CD4-positive, CD25-positive, alpha-beta regulatory T cell (primary cell): ENCODE results near the gene LCMT1. TPM values are rescaled to one million over a fixed set of nuclear protein-coding genes. Genes with fewer than 3 reads are reported as not detected.

ENCODE experiments used
- ATAC-seq, 2 donors: fragments of 150-1000 bp; cut with Tn5 transposase; one replicate each; pipeline ENCODE4 v1.10.0; 2021; ENCODE audit warnings: low read depth in 2 of 2, moderate number of reproducible peaks in 2 of 2, moderate library complexity in 1 of 2
- DNase-seq, 3 donors: peaks; one replicate each; pipeline versions ENCODE4 v3.0.0 to v3.0.0-alpha.2; 2012 to 2022; ENCODE audit warnings: mixed read lengths in 1 of 3
- H3K27ac ChIP-seq: one replicate; pipeline ENCODE4 v1.7.0; 2013; ENCODE audit warnings: mild to moderate bottlenecking, low read length; ENCODE audit not compliant: insufficient read depth, poor library complexity, severe bottlenecking
- H3K27me3 ChIP-seq: one replicate; pipeline ENCODE4 v1.7.0; 2013; ENCODE audit warnings: low read length; ENCODE audit not compliant: control insufficient read depth, insufficient read depth
- H3K36me3 ChIP-seq: one replicate; pipeline ENCODE4 v1.7.0; 2013; ENCODE audit warnings: mild to moderate bottlenecking, low read length, moderate library complexity; ENCODE audit not compliant: control insufficient read depth, insufficient read depth
- H3K4me1 ChIP-seq: 2 replicates; pipeline ENCODE4 v1.7.0; 2013; ENCODE audit warnings: mild to moderate bottlenecking, low read length; ENCODE audit not compliant: insufficient read depth, control insufficient read depth, poor library complexity, severe bottlenecking
- H3K4me3 ChIP-seq: one replicate; pipeline ENCODE4 v1.7.0; 2013; ENCODE audit warnings: low read depth, mild to moderate bottlenecking, low read length, moderate library complexity
- H3K9me3 ChIP-seq, 2 experiments: 1 replicate in 1 of 2; 2 replicates in 1 of 2; pipeline ENCODE4 v1.7.0; 2013; ENCODE audit warnings: low read length in 2 of 2, mild to moderate bottlenecking in 1 of 2, moderate library complexity in 1 of 2; ENCODE audit not compliant: control insufficient read depth in 2 of 2
- H3K27ac Mint-ChIP-seq, 3 donors: one replicate each; pipeline ENCODE4 v1.8.0; 2020 to 2022; ENCODE audit warnings: mild to moderate bottlenecking in 3 of 3, mixed read lengths in 3 of 3, moderate library complexity in 2 of 3
- H3K27me3 Mint-ChIP-seq: one replicate; pipeline ENCODE4 v1.8.0; 2022; ENCODE audit warnings: mild to moderate bottlenecking, mixed read lengths
- H3K36me3 Mint-ChIP-seq: one replicate; pipeline ENCODE4 v1.8.0; 2020; ENCODE audit warnings: mixed read lengths
- H3K4me1 Mint-ChIP-seq, 4 donors: one replicate each; pipeline ENCODE4 v1.8.0; 2020 to 2022; ENCODE audit warnings: mixed read lengths in 4 of 4, mild to moderate bottlenecking in 1 of 4
- H3K4me3 Mint-ChIP-seq, 4 donors: one replicate each; pipeline ENCODE4 v1.8.0; 2020 to 2022; ENCODE audit warnings: mild to moderate bottlenecking in 4 of 4, mixed read lengths in 4 of 4, moderate library complexity in 3 of 4
- H3K9me3 Mint-ChIP-seq, 7 donors: one replicate each; pipeline ENCODE4 v1.8.0; 2020 to 2022; ENCODE audit warnings: mixed read lengths in 7 of 7, mild to moderate bottlenecking in 3 of 7, moderate library complexity in 2 of 7
- polyA plus RNA-seq, 4 donors: library from polyadenylated mRNA; unstranded; fragments of 300-500 nt; fragmentation: Illumina TruSeq; gene quantifications; one replicate each; pipeline ENCODE4 v1.2.3, GENCODE V29; 2021
- total RNA-seq: library from RNA; stranded (reverse); gene quantifications from one replicate; pipeline ENCODE4 v1.2.3, GENCODE V29; 2022

LCMT1 gene
- total and polyA plus RNA-seq, 5 donors from 2014 or later = 44.0 to 70.3 (median 50.5) TPM

- Histone ChIP-seq H3K27me3 (no peaks in the 10 kb centered on the region), H3K4me3 (no peak overlapping the region), H3K27ac (no peak overlapping the region), H3K4me1 (peaks cover 13% of the 10 kb centered on the region), H3K9me3 (no peaks in the 10 kb centered on the region), H3K36me3 (no peaks in the 10 kb centered on the region)
- DNase-seq = no peak
- ATAC-seq = no peak
- Mint-ChIP-seq H3K4me1 (peaks cover 7 to 34% (median 15%) of the 10 kb centered on the region in 4 donors), H3K27ac (peak overlapping the region; percentile 27 to 85 (median 67)), H3K27me3 (no peaks in the 10 kb centered on the region), H3K4me3 (no peak overlapping the region), H3K36me3 (peaks cover 10% of the 10 kb centered on the region), H3K9me3 (no peaks in the 10 kb centered on the region)
These were observed 15.9 kb upstream of the LCMT1 start for GRCh38 chr16:25095636-25096035.

- Histone ChIP-seq H3K27me3 (no peaks in the 10 kb centered on the region), H3K4me1 (peaks cover 13% of the 10 kb centered on the region), H3K4me3 (no peak overlapping the region), H3K36me3 (no peaks in the 10 kb centered on the region), H3K27ac (no peak overlapping the region), H3K9me3 (no peaks in the 10 kb centered on the region)
- DNase-seq (no peak), ATAC-seq (no peak)
- Mint-ChIP-seq H3K4me3 (no peak overlapping the region), H3K27ac (no peak overlapping the region), H3K27me3 (no peaks in the 10 kb centered on the region), H3K9me3 (no peaks in the 10 kb centered on the region), H3K4me1 (peaks cover 7 to 24% (median 11%) of the 10 kb centered on the region in 4 donors), H3K36me3 (peaks cover 9% of the 10 kb centered on the region)
These were observed 14.1 kb upstream of the LCMT1 start for GRCh38 chr16:25097276-25097975.

GRCh38 chr16:25100511-25100910, 11.0 kb upstream of the LCMT1 start:
- no peak for DNase-seq
- Histone ChIP-seq H3K4me3 (no peak overlapping the region), H3K4me1 (no peaks in the 10 kb centered on the region), H3K27me3 (no peaks in the 10 kb centered on the region), H3K27ac (no peak overlapping the region), H3K36me3 (no peaks in the 10 kb centered on the region), H3K9me3 (no peaks in the 10 kb centered on the region)
- peaks cover 11% of the 10 kb centered on the region for H3K36me3 Mint-ChIP-seq
- no peak overlapping the region for H3K27ac Mint-ChIP-seq
- H3K4me1 Mint-ChIP-seq = peaks cover 0 to 4% (median under 1%) of the 10 kb centered on the region in 4 donors
- no peaks in the 10 kb centered on the region for H3K9me3 Mint-ChIP-seq
- H3K4me3 Mint-ChIP-seq = no peak overlapping the region
- ATAC-seq = no peak
- no peaks in the 10 kb centered on the region for H3K27me3 Mint-ChIP-seq

GRCh38 chr16:25106567-25107465, 4.7 kb upstream of the LCMT1 start:
- peak overlapping the region; percentile 95 to 98 (median 96) for H3K27ac Mint-ChIP-seq
- no peaks in the 10 kb centered on the region for H3K9me3 ChIP-seq
- peaks cover 24% of the 10 kb centered on the region for H3K4me1 ChIP-seq
- H3K4me3 Mint-ChIP-seq = peak overlapping the region; percentile 96 to 99 (median 98)
- H3K36me3 ChIP-seq = no peaks in the 10 kb centered on the region
- ATAC-seq (peak; percentile 16 to 22), DNase-seq (peak; percentile 65 to 82 (median 75))
- H3K4me1 Mint-ChIP-seq = peaks cover 17 to 47% (median 36%) of the 10 kb centered on the region in 4 donors
- peak overlapping the region; percentile 73 for H3K27ac ChIP-seq
- H3K27me3 Mint-ChIP-seq = no peaks in the 10 kb centered on the region
- H3K9me3 Mint-ChIP-seq = no peaks in the 10 kb centered on the region
- H3K36me3 Mint-ChIP-seq = peaks cover 5% of the 10 kb centered on the region
- no peaks in the 10 kb centered on the region for H3K27me3 ChIP-seq
- peak overlapping the region; percentile 84 for H3K4me3 ChIP-seq

GRCh38 chr16:25107466-25107792, 4.1 kb upstream of the LCMT1 start:
- no peaks in the 10 kb centered on the region for H3K27me3 Mint-ChIP-seq
- peak overlapping the region; percentile 95 to 98 (median 96) for H3K27ac Mint-ChIP-seq
- DNase-seq = no peak
- peak overlapping the region; percentile 96 to 99 (median 98) for H3K4me3 Mint-ChIP-seq
- Histone ChIP-seq H3K27me3 (no peaks in the 10 kb centered on the region), H3K27ac (peak overlapping the region; percentile 73), H3K9me3 (no peaks in the 10 kb centered on the region), H3K4me1 (peaks cover 30% of the 10 kb centered on the region), H3K36me3 (no peaks in the 10 kb centered on the region), H3K4me3 (peak overlapping the region; percentile 84)
- H3K4me1 Mint-ChIP-seq = peaks cover 17 to 52% (median 39%) of the 10 kb centered on the region in 4 donors
- ATAC-seq = no peak
- H3K9me3 Mint-ChIP-seq = no peaks in the 10 kb centered on the region
- H3K36me3 Mint-ChIP-seq = peaks cover 2% of the 10 kb centered on the region

- no peaks in the 10 kb centered on the region for H3K27me3 Mint-ChIP-seq
- peak overlapping the region; percentile 96 to 99 (median 98) for H3K4me3 Mint-ChIP-seq
- H3K27me3 ChIP-seq = no peaks in the 10 kb centered on the region
- H3K9me3 Mint-ChIP-seq = no peaks in the 10 kb centered on the region
- peak; percentile 10 to 65 (median 61) for DNase-seq
- H3K9me3 ChIP-seq = no peaks in the 10 kb centered on the region
- H3K27ac ChIP-seq = no peak overlapping the region
- peak overlapping the region in 2 of 3 donors; percentile 95 to 98 for H3K27ac Mint-ChIP-seq
- H3K36me3 ChIP-seq = no peaks in the 10 kb centered on the region
- H3K4me1 Mint-ChIP-seq = peaks cover 17 to 57% (median 42%) of the 10 kb centered on the region in 4 donors
- no peaks in the 10 kb centered on the region for H3K36me3 Mint-ChIP-seq
- peaks cover 37% of the 10 kb centered on the region for H3K4me1 ChIP-seq
- ATAC-seq = no peak
- peak overlapping the region; percentile 84 for H3K4me3 ChIP-seq
These were observed 3.5 kb upstream of the LCMT1 start for GRCh38 chr16:25108054-25108453.

GRCh38 chr16:25109643-25110042, 1.9 kb upstream of the LCMT1 start:
- Mint-ChIP-seq H3K4me3 (peak overlapping the region; percentile 19 to 95 (median 43)), H3K36me3 (peaks cover 6% of the 10 kb centered on the region), H3K27me3 (no peaks in the 10 kb centered on the region), H3K9me3 (no peaks in the 10 kb centered on the region), H3K4me1 (peaks cover 17 to 73% (median 48%) of the 10 kb centered on the region in 4 donors), H3K27ac (peak overlapping the region in 1 of 3 donors; percentile 83)
- H3K4me1 ChIP-seq = peaks cover 39% of the 10 kb centered on the region
- H3K4me3 ChIP-seq = no peak overlapping the region
- no peak for ATAC-seq
- H3K27me3 ChIP-seq = no peaks in the 10 kb centered on the region
- peaks cover 6% of the 10 kb centered on the region for H3K36me3 ChIP-seq
- no peaks in the 10 kb centered on the region for H3K9me3 ChIP-seq
- H3K27ac ChIP-seq = no peak overlapping the region
- DNase-seq = no peak
